ENCODE results near the gene PTPN11.

DNA sequence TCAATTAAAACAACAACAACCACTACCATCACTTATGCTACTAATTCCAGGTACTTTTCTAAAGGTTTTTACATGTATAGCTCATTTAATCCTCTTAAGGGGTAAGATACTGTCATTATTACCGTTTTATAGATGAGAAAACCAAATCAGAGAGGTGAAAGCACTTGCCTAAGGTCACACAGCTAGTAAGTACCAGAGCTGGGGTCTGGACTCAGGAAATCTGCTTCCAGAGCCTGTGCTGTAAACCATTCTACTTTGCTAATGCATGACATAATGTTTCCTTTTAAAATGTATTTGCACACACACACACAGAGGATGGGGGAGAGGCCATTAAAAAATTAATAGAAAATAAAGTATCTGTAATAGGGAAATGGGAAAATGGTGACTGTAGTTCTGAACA, 113.4 kb downstream of the PTPN11 start:
- TF ChIP-seq, protein P1, sequence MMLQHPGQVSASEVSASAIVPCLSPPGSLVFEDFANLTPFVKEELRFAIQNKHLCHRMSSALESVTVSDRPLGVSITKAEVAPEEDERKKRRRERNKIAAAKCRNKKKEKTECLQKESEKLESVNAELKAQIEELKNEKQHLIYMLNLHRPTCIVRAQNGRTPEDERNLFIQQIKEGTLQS (IDR thresholded peaks at IDR 0.05; ENCODE audit: insufficient read depth, low read depth, low read length) = no peak
- TF ChIP-seq EZH2 (IDR thresholded peaks at IDR 0.05; ENCODE audit: low read depth, low read length, severe bottlenecking) = no peak
- TF ChIP-seq, protein P2, sequence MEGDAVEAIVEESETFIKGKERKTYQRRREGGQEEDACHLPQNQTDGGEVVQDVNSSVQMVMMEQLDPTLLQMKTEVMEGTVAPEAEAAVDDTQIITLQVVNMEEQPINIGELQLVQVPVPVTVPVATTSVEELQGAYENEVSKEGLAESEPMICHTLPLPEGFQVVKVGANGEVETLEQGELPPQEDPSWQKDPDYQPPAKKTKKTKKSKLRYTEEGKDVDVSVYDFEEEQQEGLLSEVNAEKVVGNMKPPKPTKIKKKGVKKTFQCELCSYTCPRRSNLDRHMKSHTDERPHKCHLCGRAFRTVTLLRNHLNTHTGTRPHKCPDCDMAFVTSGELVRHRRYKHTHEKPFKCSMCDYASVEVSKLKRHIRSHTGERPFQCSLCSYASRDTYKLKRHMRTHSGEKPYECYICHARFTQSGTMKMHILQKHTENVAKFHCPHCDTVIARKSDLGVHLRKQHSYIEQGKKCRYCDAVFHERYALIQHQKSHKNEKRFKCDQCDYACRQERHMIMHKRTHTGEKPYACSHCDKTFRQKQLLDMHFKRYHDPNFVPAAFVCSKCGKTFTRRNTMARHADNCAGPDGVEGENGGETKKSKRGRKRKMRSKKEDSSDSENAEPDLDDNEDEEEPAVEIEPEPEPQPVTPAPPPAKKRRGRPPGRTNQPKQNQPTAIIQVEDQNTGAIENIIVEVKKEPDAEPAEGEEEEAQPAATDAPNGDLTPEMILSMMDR (IDR thresholded peaks at IDR 0.05; ENCODE audit: control extremely low read depth in 1 of 3, insufficient read depth in 1 of 3, low read depth in 1 of 3, low read length in 3 of 3) = no peak
- TF ChIP-seq ZNF274 (IDR thresholded peaks at IDR 0.05; ENCODE audit: borderline replicate concordance, extremely low read depth, low read length) = no peak
- TF ChIP-seq SIN3A (conservative IDR thresholded peaks at IDR 0.05 in 1 of 2, IDR thresholded peaks at IDR 0.05 in 1 of 2; ENCODE audit: low read depth in 1 of 2, low read length in 2 of 2) = no peak
- TF ChIP-seq CREB1 (IDR thresholded peaks at IDR 0.05) = no peak
- no peak for TF ChIP-seq POLR2AphosphoS5 (IDR thresholded peaks at IDR 0.05; ENCODE audit: low read depth, low read length)
- no peak for TF ChIP-seq POLR2A (IDR thresholded peaks at IDR 0.05; ENCODE audit: control extremely low read depth in 1 of 2, low read depth in 2 of 2, low read length in 2 of 2)
- no peak for TF ChIP-seq SP4 (IDR thresholded peaks at IDR 0.05; ENCODE audit: low read length)
